Fibroblast of the conjunctiva (primary cell): ENCODE results near the gene ABCC4.
"Not testable (repeated sequence)": the region's sequence is repeated elsewhere in the genome, so short reads cannot be mapped to it uniquely, and the experiment has no call there.

Experiments used
- DNase-seq: peaks from one replicate; pipeline ENCODE4 v3.0.0-alpha.2; 2010; ENCODE audit warnings: low read depth

Gene ABCC4

GRCh38 chr13:95226932-95227695 lies 74.1 kb downstream of the ABCC4 start:
- no peak for DNase-seq

- no peak for DNase-seq
Measured at GRCh38 chr13:95226476-95226875, 74.8 kb downstream of the ABCC4 start.

GRCh38 chr13:95226050-95226449 lies 75.2 kb downstream of the ABCC4 start:
- no peak for DNase-seq

- no peak for DNase-seq
Measured at GRCh38 chr13:95224064-95224463, 77.2 kb downstream of the ABCC4 start.

GRCh38 chr13:95222733-95223018 lies 78.6 kb downstream of the ABCC4 start:
- no peak for DNase-seq

- DNase-seq: no peak
Measured at GRCh38 chr13:95221971-95222732, 79.1 kb downstream of the ABCC4 start.

GRCh38 chr13:95220611-95221010 lies 80.6 kb downstream of the ABCC4 start:
- DNase-seq: no peak

- DNase-seq: no peak
Measured at GRCh38 chr13:95217920-95218830, 83.1 kb downstream of the ABCC4 start.

GRCh38 chr13:95216182-95216581 lies 85.1 kb downstream of the ABCC4 start:
- no peak for DNase-seq

GRCh38 chr13:95212983-95213850 lies 88.0 kb downstream of the ABCC4 start:
- no peak for DNase-seq

GRCh38 chr13:95209109-95209508 lies 92.1 kb downstream of the ABCC4 start:
- no peak for DNase-seq

- DNase-seq: no peak
Measured at GRCh38 chr13:95207769-95208366, 93.4 kb downstream of the ABCC4 start.

- DNase-seq: no peak
Measured at GRCh38 chr13:95206116-95206515, 95.1 kb downstream of the ABCC4 start.

- DNase-seq: no peak
Measured at GRCh38 chr13:95204231-95204765, 97.0 kb downstream of the ABCC4 start.

- DNase-seq: no peak
Measured at GRCh38 chr13:95201814-95202651, 99.2 kb downstream of the ABCC4 start.

GRCh38 chr13:95200386-95200957 lies 100.8 kb downstream of the ABCC4 start:
- DNase-seq: not testable (repeated sequence)

- DNase-seq: no peak
Measured at GRCh38 chr13:95199896-95200295, 101.4 kb downstream of the ABCC4 start.

- DNase-seq: not testable (repeated sequence)
Measured at GRCh38 chr13:95198606-95199005, 102.6 kb downstream of the ABCC4 start.

GRCh38 chr13:95197548-95197947 lies 103.7 kb downstream of the ABCC4 start:
- DNase-seq: no peak

GRCh38 chr13:95195146-95195545 lies 106.1 kb downstream of the ABCC4 start:
- no peak for DNase-seq
